HG02840 (cell line): Measurements from ENCODE around the gene CYP26A1.

Experiments used
- ATAC-seq: cut with Tn5 transposase; IDR thresholded peaks from one replicate; pipeline ENCODE4 v1.9.1; 2021; ENCODE audit warnings: mild to moderate bottlenecking, moderate library complexity, moderate number of reproducible peaks; ENCODE audit not compliant: unreplicated experiment, low FRiP score

CYP26A1 gene

GRCh38 chr10:93063977-93064660 is 9.6 kb upstream of the CYP26A1 start:
- no peak for ATAC-seq

GRCh38 chr10:93064874-93065660 is 8.6 kb upstream of the CYP26A1 start:
- ATAC-seq, result no peak

- ATAC-seq, result no peak
Observed at GRCh38 chr10:93065675-93066543, 7.8 kb upstream of the CYP26A1 start.

- ATAC-seq, result no peak
Observed at GRCh38 chr10:93066544-93066913, 7.2 kb upstream of the CYP26A1 start.

GRCh38 chr10:93067443-93068365 is 6.0 kb upstream of the CYP26A1 start:
- no peak for ATAC-seq

- ATAC-seq, result no peak
Observed at GRCh38 chr10:93068411-93069244, 5.1 kb upstream of the CYP26A1 start.

GRCh38 chr10:93069245-93069561 is 4.5 kb upstream of the CYP26A1 start:
- no peak for ATAC-seq

GRCh38 chr10:93070378-93071176 is 3.1 kb upstream of the CYP26A1 start:
- ATAC-seq, result no peak

GRCh38 chr10:93071177-93071472 is 2.6 kb upstream of the CYP26A1 start:
- no peak for ATAC-seq

GRCh38 chr10:93071674-93072224 is 1.9 kb upstream of the CYP26A1 start:
- no peak for ATAC-seq

- ATAC-seq, result no peak
Observed at GRCh38 chr10:93072225-93072712, 1.4 kb upstream of the CYP26A1 start.

- ATAC-seq, result no peak
Observed at GRCh38 chr10:93072713-93073538, 767 bp upstream of the CYP26A1 start.

- ATAC-seq, result no peak
Observed at GRCh38 chr10:93074147-93074596, 479 bp downstream of the CYP26A1 start.

GRCh38 chr10:93074597-93075368 is 1.1 kb downstream of the CYP26A1 start:
- no peak for ATAC-seq

GRCh38 chr10:93075369-93076221 is 1.9 kb downstream of the CYP26A1 start:
- no peak for ATAC-seq

GRCh38 chr10:93076871-93077270 is 3.2 kb downstream of the CYP26A1 start:
- ATAC-seq, result no peak
